Motor neuron (in vitro differentiated cells): Measurements from ENCODE around the gene ADAT3. TPM values are rescaled to one million over a fixed set of nuclear protein-coding genes. Genes with fewer than 3 reads are reported as not detected.

ENCODE experiments used
- ATAC-seq, 8 experiments: fragments of 200-7000 bp; cut with Tn5 transposase; replicated peaks in 6 of 8; 2 replicates each; pipeline ENCODE4 v1.8.0; 2021; ENCODE audit warnings: mild to moderate bottlenecking in 8 of 8, moderate library complexity in 8 of 8
- H3K27ac ChIP-seq, 2 donors: fragments of 250-450 bp; sonication (Bioruptor Pico); 2 replicates each; pipeline ENCODE4 v1.9.0; 2021; ENCODE audit warnings: antibody characterized with exemption in 2 of 2, mild to moderate bottlenecking in 2 of 2, moderate library complexity in 1 of 2
- H3K4me1 ChIP-seq, 2 donors: fragments of 250-450 bp; sonication (Bioruptor Pico); replicated peaks in 1 of 2; 2 replicates each; pipeline ENCODE4 v1.6.1; 2021; ENCODE audit warnings: antibody characterized with exemption in 2 of 2, mild to moderate bottlenecking in 2 of 2, moderate library complexity in 1 of 2
- H3K4me3 ChIP-seq, 5 donors: fragments of 250-450 bp; sonication (Bioruptor Pico); 2 replicates each; pipeline ENCODE4 v1.9.0; 2021; ENCODE audit warnings: antibody characterized with exemption in 5 of 5, mild to moderate bottlenecking in 5 of 5, moderate library complexity in 4 of 5
- WGBS, 10 experiments: fragments of 450-650 bp; shearing (Covaris generic); methylation state at CpG; one replicate each; pipeline ENCODE4 v1.0.0; 2022; 5-methylcytosine and 5-hydroxymethylcytosine counted together
- in situ Hi-C, 9 experiments: fragments of 400-800 bp; cut with MboI; loops; one replicate each; pipeline ENCODE4 v1.15.0; 2021; ENCODE audit warnings: low sequenced_read_pairs in 9 of 9, low pct_unique_long_range_greater_than_20kb in 2 of 9; ENCODE audit not compliant: unreplicated experiment in 9 of 9
- total RNA-seq, 8 experiments: library from RNA; unstranded; fragments of 300-600 nt; gene quantifications; 2 replicates each; pipeline versions ENCODE4 v1.2.3 to v1.2.4, GENCODE V29; 2022

ADAT3 gene
- total RNA-seq, result 1 to 10 TPM in 5 of 8 experiments, under 1 TPM in 3; 0.50 to 3.8 (median 2.1) TPM

- Histone ChIP-seq H3K27ac (peak within 1 kb of the TSS; percentile 91 to 94), H3K4me3 (peak within 1 kb of the TSS; percentile 64 to 81 (median 75)), H3K4me1 (peaks cover 7 to 11% of the 10 kb centered on the region in 2 donors)
- ATAC-seq, result peak; percentile 94 to 98 (median 96)
- WGBS, 10 experiments, result 3 to 13% (median 6%) methylated on average over 3 to 7 of the region's 92 CpGs; no CpG with 5 or more reads in 7 of the 10 experiments
- in situ Hi-C loops, result no loop called here
Measured at GRCh38 chr19:1905110-1905862, at the start of gene ADAT3, which contains the start of gene SCAMP4. TSS of gene ADAT3 (plus strand) at chr19:1905399. CDS start at chr19:1912048, 6,649 bp downstream. TSS of gene SCAMP4 (plus strand) at chr19:1905399. CDS start at chr19:1915020, 9,621 bp downstream.

- in situ Hi-C loops, result no loop called here
- peaks cover 65 to 81% of the 10 kb centered on the region in 2 donors for H3K4me1 ChIP-seq
- peak overlapping the region; percentile 91 for H3K27ac ChIP-seq
- WGBS, 10 experiments, result 0 to 20% (median 1%) methylated on average over 1 to 6 of the region's 13 CpGs; no CpG with 5 or more reads in 6 of the 10 experiments
- peak overlapping the region in 3 of 5 donors; percentile 24 to 30 (median 25) for H3K4me3 ChIP-seq
- peak in 7 of 8 experiments; percentile 0 to 14 (median 2) for ATAC-seq
Measured at GRCh38 chr19:1855828-1856255, 49.4 kb upstream of the ADAT3 start.

GRCh38 chr19:1856345-1856697 lies 48.9 kb upstream of the ADAT3 start:
- 60 to 65% methylated on average over 3 to 4 of the region's 6 CpGs; no CpG with 5 or more reads in 8 of the 10 experiments for WGBS, 10 experiments
- H3K4me1 ChIP-seq, result peaks cover 69 to 86% of the 10 kb centered on the region in 2 donors
- in situ Hi-C loops, result no loop called here
- H3K27ac ChIP-seq, result peak overlapping the region; percentile 91
- ATAC-seq, result peak in 2 of 8 experiments; percentile 0
- peak overlapping the region in 4 of 5 donors; percentile 1 to 37 (median 26) for H3K4me3 ChIP-seq

- ATAC-seq, result peak; percentile 1 to 42 (median 29)
- peak overlapping the region; percentile 1 to 37 (median 22) for H3K4me3 ChIP-seq
- WGBS, 10 experiments, result 0 to 36% (median 20%) methylated on average over 3 to 4 of the region's 73 CpGs; no CpG with 5 or more reads in 7 of the 10 experiments
- H3K27ac ChIP-seq, result peak overlapping the region; percentile 91
- peaks cover 76 to 84% of the 10 kb centered on the region in 2 donors for H3K4me1 ChIP-seq
- in situ Hi-C loops, result no loop called here
Measured at GRCh38 chr19:1856698-1857603, 48.2 kb upstream of the ADAT3 start.

GRCh38 chr19:1857648-1858326 lies 47.4 kb upstream of the ADAT3 start:
- ATAC-seq, result no peak
- peak overlapping the region in 1 of 2 donors; percentile 91 for H3K27ac ChIP-seq
- H3K4me1 ChIP-seq, result peaks cover 69 to 75% of the 10 kb centered on the region in 2 donors
- WGBS, 10 experiments, result 0 to 47% methylated on average over 2 to 5 of the region's 16 CpGs; no CpG with 5 or more reads in 8 of the 10 experiments
- in situ Hi-C loops, result no loop called here
- peak overlapping the region in 3 of 5 donors; percentile 15 to 37 (median 30) for H3K4me3 ChIP-seq

- no peak for ATAC-seq
- H3K4me3 ChIP-seq, result no peak overlapping the region
- no peak overlapping the region for H3K27ac ChIP-seq
- H3K4me1 ChIP-seq, result peaks cover 67 to 73% of the 10 kb centered on the region in 2 donors
- in situ Hi-C loops, result no loop called here
- 60 to 100% (median 83%) methylated on average over 1 to 5 of the region's 10 CpGs; no CpG with 5 or more reads in 6 of the 10 experiments for WGBS, 10 experiments
Measured at GRCh38 chr19:1858412-1859081, 46.7 kb upstream of the ADAT3 start.

- in situ Hi-C loops, result no loop called here
- Histone ChIP-seq H3K4me1 (peaks cover 61 to 66% of the 10 kb centered on the region in 2 donors), H3K4me3 (peak overlapping the region in 3 of 5 donors; percentile 13 to 80 (median 23)), H3K27ac (no peak overlapping the region)
- WGBS, 10 experiments, result 65 to 94% methylated on average over 3 to 4 of the region's 18 CpGs; no CpG with 5 or more reads in 8 of the 10 experiments
- no peak for ATAC-seq
Measured at GRCh38 chr19:1859331-1859781, 45.8 kb upstream of the ADAT3 start.

- in situ Hi-C loops, result no loop called here
- 0 to 67% (median 0%) methylated on average over 1 to 6 of the region's 32 CpGs; no CpG with 5 or more reads in 3 of the 10 experiments for WGBS, 10 experiments
- ATAC-seq, result peak in 4 of 8 experiments; percentile 3 to 12 (median 6)
- peak overlapping the region in 3 of 5 donors; percentile 13 to 80 (median 23) for H3K4me3 ChIP-seq
- H3K4me1 ChIP-seq, result peaks cover 53 to 60% of the 10 kb centered on the region in 2 donors
- no peak overlapping the region for H3K27ac ChIP-seq
Measured at GRCh38 chr19:1860042-1860775, 45.0 kb upstream of the ADAT3 start.

- in situ Hi-C loops, result no loop called here
- H3K27ac ChIP-seq, result no peak overlapping the region
- peaks cover 47 to 54% of the 10 kb centered on the region in 2 donors for H3K4me1 ChIP-seq
- 0 to 49% (median 43%) methylated on average over 1 to 6 of the region's 28 CpGs; no CpG with 5 or more reads in 7 of the 10 experiments for WGBS, 10 experiments
- peak overlapping the region; percentile 42 to 82 (median 55) for H3K4me3 ChIP-seq
- ATAC-seq, result no peak
Measured at GRCh38 chr19:1860821-1861598, 44.2 kb upstream of the ADAT3 start.

- no peak for ATAC-seq
- peak overlapping the region; percentile 42 to 82 (median 55) for H3K4me3 ChIP-seq
- peaks cover 41 to 48% of the 10 kb centered on the region in 2 donors for H3K4me1 ChIP-seq
- in situ Hi-C loops, result no loop called here
- H3K27ac ChIP-seq, result peak overlapping the region in 1 of 2 donors; percentile 17
- WGBS, 10 experiments, result 0 to 3% methylated on average over 1 to 6 of the region's 23 CpGs; no CpG with 5 or more reads in 8 of the 10 experiments
Measured at GRCh38 chr19:1861599-1862031, 43.6 kb upstream of the ADAT3 start.
